ENCODE data around the gene SCG3. TPM values are rescaled to one million over a fixed set of nuclear protein-coding genes. Genes with fewer than 3 reads are reported as not detected.

Gene SCG3
- total RNA-seq, 4 donors from 2014 or later: 0.41 TPM; not detected in 3

DNA sequence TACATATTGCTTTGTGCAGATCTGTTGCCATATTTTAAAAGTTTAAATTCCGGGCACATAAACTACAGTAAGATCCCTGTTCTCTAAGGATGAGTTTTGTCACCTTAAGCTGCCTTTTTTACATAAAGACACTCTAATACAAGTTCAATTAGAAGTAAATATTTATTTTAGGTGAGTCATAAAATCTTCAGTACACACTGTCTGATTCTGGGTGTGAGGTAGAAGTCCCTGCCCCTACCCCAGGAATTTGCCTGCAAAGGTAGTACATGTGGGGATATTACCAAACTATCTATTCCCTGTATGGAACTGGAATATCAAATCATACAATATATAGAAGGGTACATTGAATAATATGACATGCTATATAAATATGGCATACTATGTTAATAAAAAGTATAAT, 6.3 kb downstream of the SCG3 start:
- Histone ChIP-seq H3K4me1 (no peaks in the 10 kb centered on the region), H3K36me3 (no peaks in the 10 kb centered on the region), H3K27ac (no peak overlapping the region), H3K9me3 (no peaks in the 10 kb centered on the region), H3K4me3 (no peak overlapping the region), H3K27me3 (peaks cover 0 to 16% of the 10 kb centered on the region in 2 donors)
- intact Hi-C loops (cut with DNase I; ENCODE audit: low total_unique reads): no loop called here
- no peak for TF ChIP-seq POLR2A (IDR thresholded peaks at IDR 0.05)
- TF ChIP-seq, protein P1, sequence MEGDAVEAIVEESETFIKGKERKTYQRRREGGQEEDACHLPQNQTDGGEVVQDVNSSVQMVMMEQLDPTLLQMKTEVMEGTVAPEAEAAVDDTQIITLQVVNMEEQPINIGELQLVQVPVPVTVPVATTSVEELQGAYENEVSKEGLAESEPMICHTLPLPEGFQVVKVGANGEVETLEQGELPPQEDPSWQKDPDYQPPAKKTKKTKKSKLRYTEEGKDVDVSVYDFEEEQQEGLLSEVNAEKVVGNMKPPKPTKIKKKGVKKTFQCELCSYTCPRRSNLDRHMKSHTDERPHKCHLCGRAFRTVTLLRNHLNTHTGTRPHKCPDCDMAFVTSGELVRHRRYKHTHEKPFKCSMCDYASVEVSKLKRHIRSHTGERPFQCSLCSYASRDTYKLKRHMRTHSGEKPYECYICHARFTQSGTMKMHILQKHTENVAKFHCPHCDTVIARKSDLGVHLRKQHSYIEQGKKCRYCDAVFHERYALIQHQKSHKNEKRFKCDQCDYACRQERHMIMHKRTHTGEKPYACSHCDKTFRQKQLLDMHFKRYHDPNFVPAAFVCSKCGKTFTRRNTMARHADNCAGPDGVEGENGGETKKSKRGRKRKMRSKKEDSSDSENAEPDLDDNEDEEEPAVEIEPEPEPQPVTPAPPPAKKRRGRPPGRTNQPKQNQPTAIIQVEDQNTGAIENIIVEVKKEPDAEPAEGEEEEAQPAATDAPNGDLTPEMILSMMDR (IDR thresholded peaks at IDR 0.05): no peak
- no peak for DNase-seq

DNA sequence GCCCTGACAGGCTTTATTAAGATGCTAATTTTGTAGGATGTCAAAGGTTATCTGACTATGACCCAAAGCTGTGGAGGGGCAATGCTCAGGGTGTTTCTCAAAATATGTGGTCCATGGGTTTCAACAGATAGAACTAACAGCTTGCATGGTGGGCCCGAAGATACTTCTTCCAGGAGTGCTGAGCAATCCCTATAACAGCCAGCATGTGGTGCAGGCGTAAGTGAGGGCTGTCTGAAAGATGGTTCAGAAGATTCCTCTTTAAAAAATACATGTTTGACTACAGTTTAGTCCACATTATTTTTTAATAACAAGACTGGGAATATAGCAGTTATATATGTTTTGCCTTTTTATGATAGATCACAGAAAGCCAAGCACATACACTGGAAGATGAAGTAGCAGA, 7.6 kb downstream of the SCG3 start:
- TF ChIP-seq POLR2A (IDR thresholded peaks at IDR 0.05): no peak
- TF ChIP-seq, protein P1 (IDR thresholded peaks at IDR 0.05): peak in 1 of 4 experiments; percentile 39

DNA sequence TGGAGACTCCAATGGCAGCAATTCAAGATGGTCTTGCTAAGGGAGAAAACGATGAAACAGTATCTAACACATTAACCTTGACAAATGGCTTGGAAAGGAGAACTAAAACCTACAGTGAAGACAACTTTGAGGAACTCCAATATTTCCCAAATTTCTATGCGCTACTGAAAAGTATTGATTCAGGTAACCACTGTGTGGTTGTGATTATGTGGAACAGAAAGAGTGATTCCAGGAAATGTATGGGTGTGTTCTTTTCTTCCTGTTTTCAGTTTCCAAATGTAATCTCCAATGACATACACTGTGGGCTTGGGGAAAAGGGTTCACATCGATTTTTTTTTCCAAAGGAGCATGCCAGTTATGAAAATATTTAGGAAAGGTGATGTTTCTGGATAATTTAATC, 10.9 kb downstream of the SCG3 start:
- no peak for DNase-seq
- no peak for TF ChIP-seq POLR2A (IDR thresholded peaks at IDR 0.05)
- TF ChIP-seq, protein P1 (IDR thresholded peaks at IDR 0.05): no peak
- H3K4me3 ChIP-seq: no peak overlapping the region

More for the DNA sequence above, 7.6 kb downstream of the SCG3 start:
- intact Hi-C loops (cut with DNase I; ENCODE audit: low total_unique reads): no loop called here
- no peaks in the 10 kb centered on the region for H3K9me3 ChIP-seq
- DNase-seq: no peak
- peaks cover 0 to 4% of the 10 kb centered on the region in 2 donors for H3K27me3 ChIP-seq
- H3K4me3 ChIP-seq: no peak overlapping the region
- H3K4me1 ChIP-seq: no peaks in the 10 kb centered on the region
- no peaks in the 10 kb centered on the region for H3K36me3 ChIP-seq
- no peak overlapping the region for H3K27ac ChIP-seq

DNA sequence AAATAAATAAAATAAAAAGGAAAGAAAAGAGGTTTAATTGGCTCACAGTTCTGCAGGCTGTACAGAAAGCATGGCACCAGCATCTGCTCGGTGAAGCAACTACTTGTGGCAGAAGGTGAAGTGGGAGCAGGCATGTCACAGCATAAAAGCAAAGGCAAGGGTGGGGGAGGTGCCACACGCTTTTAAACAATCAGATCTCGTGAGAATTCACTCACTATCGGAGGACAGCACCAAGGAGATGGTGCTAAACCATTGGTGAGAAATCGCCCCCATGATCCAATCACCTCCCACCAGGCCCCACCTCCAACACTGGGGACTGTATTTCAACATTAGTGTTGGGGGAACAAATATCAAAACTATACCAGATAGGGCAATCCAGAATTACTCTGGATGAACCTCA, 15.3 kb downstream of the SCG3 start:
- intact Hi-C loops (cut with DNase I; ENCODE audit: low total_unique reads): no loop called here
- DNase-seq: no peak
- TF ChIP-seq, protein P1 (IDR thresholded peaks at IDR 0.05): no peak
- TF ChIP-seq POLR2A (IDR thresholded peaks at IDR 0.05): no peak

More for the DNA sequence above, 10.9 kb downstream of the SCG3 start:
- H3K27me3 ChIP-seq: no peaks in the 10 kb centered on the region
- H3K36me3 ChIP-seq: no peaks in the 10 kb centered on the region
- no peaks in the 10 kb centered on the region for H3K9me3 ChIP-seq
- no peak overlapping the region for H3K27ac ChIP-seq
- intact Hi-C loops (cut with DNase I; ENCODE audit: low total_unique reads): no loop called here
- H3K4me1 ChIP-seq: no peaks in the 10 kb centered on the region

DNA sequence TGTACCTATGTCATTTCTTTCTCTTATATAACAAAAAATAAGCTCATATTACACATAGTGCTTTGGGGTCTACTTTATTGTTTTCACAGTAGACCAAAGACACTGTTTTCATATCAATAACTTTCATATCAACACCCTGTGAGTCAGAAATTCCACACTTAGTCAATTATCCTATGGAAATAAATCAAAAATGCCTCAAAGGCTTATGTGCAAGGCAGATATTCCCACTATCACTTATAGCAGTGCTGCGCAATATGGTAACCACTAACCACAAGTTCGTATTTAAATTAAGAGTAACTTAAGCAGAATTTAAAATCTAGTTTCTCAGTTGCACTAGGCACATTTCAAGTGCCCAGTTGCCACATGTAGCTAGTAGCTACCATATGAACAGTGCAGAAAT, 15.9 kb downstream of the SCG3 start:
- Histone ChIP-seq H3K36me3 (no peaks in the 10 kb centered on the region), H3K4me3 (no peak overlapping the region), H3K27ac (no peak overlapping the region), H3K27me3 (no peaks in the 10 kb centered on the region), H3K9me3 (no peaks in the 10 kb centered on the region), H3K4me1 (no peaks in the 10 kb centered on the region)
- intact Hi-C loops (cut with DNase I; ENCODE audit: low total_unique reads): no loop called here
- DNase-seq: no peak
- TF ChIP-seq POLR2A (IDR thresholded peaks at IDR 0.05): no peak
- TF ChIP-seq, protein P1 (IDR thresholded peaks at IDR 0.05): no peak

More for the DNA sequence above, 15.3 kb downstream of the SCG3 start:
- no peaks in the 10 kb centered on the region for H3K4me1 ChIP-seq
- H3K9me3 ChIP-seq: no peaks in the 10 kb centered on the region
- H3K27ac ChIP-seq: no peak overlapping the region
- H3K36me3 ChIP-seq: no peaks in the 10 kb centered on the region
- H3K4me3 ChIP-seq: no peak overlapping the region
- H3K27me3 ChIP-seq: no peaks in the 10 kb centered on the region
